Measurements from ENCODE around the gene KRCC1.
A peak's percentile ranks its signal among the peaks of the same experiment; 100 is the strongest.

- TF ChIP-seq CTCF (IDR thresholded peaks at IDR 0.05) (peak in 4 of 6 experiments; percentile 41 to 69 (median 48)), POLR2A (IDR thresholded peaks at IDR 0.05) (peak in 3 of 4 donors; percentile 95 to 99 (median 96))
Measured at GRCh38 chr2:88055371-88056128, at the start of gene KRCC1.
